Measurements from ENCODE around the gene ZNF185. TPM values are rescaled to one million over a fixed set of nuclear protein-coding genes. Genes with fewer than 3 reads are reported as not detected.

ZNF185 gene
- total and polyA plus RNA-seq, 9 of the 15 experiments (the other 6 are each of a cell fraction or from before 2014, with no cell fraction given), result 0.08 to 1.1 (median 0.22) TPM

DNA sequence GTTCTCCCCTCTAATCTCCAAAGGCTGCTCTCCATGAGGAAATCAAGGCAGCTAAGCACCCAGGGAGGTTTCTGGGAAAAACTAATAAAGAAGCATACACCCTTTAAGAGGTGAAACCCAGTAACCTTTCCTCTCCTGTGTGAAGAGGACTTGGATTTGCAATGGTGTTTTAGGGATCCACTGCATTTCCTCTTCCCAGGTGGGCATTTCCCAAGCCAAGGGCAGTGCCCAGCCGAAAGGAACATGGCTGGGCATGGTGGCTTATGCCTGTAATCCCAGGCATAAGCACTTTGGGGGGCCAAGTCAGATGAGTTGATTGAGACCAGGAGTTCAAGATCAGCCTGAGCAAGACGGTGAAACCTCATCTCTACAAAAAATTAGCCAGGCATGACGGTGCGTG, 5.4 kb upstream of the ZNF185 start:
- Histone ChIP-seq H4K20me1 (replicated peaks; ENCODE audit: control insufficient read depth, insufficient read depth, low read length) (no peaks in the 10 kb centered on the region), H3K4me2 (ENCODE audit: insufficient read depth, low read length) (no peak overlapping the region), H3K36me3 (ENCODE audit: control insufficient read depth, insufficient read depth, low read length) (no peaks in the 10 kb centered on the region), H3K9me1 (ENCODE audit: control insufficient read depth, insufficient read depth, low read length) (no peaks in the 10 kb centered on the region), H3K4me1 (replicated peaks in 1 of 2; ENCODE audit: control insufficient read depth in 2 of 2, insufficient read depth in 2 of 2, low read length in 2 of 2) (peaks cover 0 to 8% of the 10 kb centered on the region in 2 experiments; a peak in 2 of 5 replicates), H3K27ac (ENCODE audit: extremely low read depth, low read depth, low read length) (no peak overlapping the region), H3K27me3 (ENCODE audit: control insufficient read depth in 2 of 2, insufficient read depth in 2 of 2, low read length in 2 of 2) (peaks cover 24 to 73% of the 10 kb centered on the region in 2 experiments; a peak in 4 of 5 replicates), H3K9me3 (replicated peaks; ENCODE audit: control insufficient read depth, insufficient read depth, low read depth, low read length) (no peaks in the 10 kb centered on the region), H3K79me2 (ENCODE audit: control insufficient read depth, insufficient read depth, low read length) (no peaks in the 10 kb centered on the region), H3K9ac (ENCODE audit: insufficient read depth in 1 of 2, low read depth in 2 of 2, low read length in 2 of 2) (no peak overlapping the region), H3K4me3 (no peak overlapping the region), H2AFZ (ENCODE audit: low read depth, low read length) (no peak overlapping the region)
- TF ChIP-seq ZNF253 (CRISPR knock-in tag; conservative IDR thresholded peaks at IDR 0.05) (no peak), DNMT1 (IDR thresholded peaks at IDR 0.05) (no peak), TBL1XR1 (IDR thresholded peaks at IDR 0.05; ENCODE audit: low read length in 2 of 2) (no peak), GATAD2A (IDR thresholded peaks at IDR 0.05) (no peak), DACH1 (IDR thresholded peaks at IDR 0.05; ENCODE audit: partially characterized antibody) (no peak), ZBTB12 (CRISPR knock-in tag; IDR thresholded peaks at IDR 0.05) (no peak), POLR3G (IDR thresholded peaks at IDR 0.05; ENCODE audit: extremely low read depth, insufficient read length, insufficient replicate concordance) (no peak), NUFIP1 (IDR thresholded peaks at IDR 0.05; ENCODE audit: partially characterized antibody) (no peak), FOSL1 (tag; conservative IDR thresholded peaks at IDR 0.05) (no peak), FOXP1 (CRISPR knock-in tag; IDR thresholded peaks at IDR 0.05) (no peak), NRF1 (conservative IDR thresholded peaks at IDR 0.05 in 1 of 2, IDR thresholded peaks at IDR 0.05 in 1 of 2) (no peak)
- TF ChIP-seq, protein P1, sequence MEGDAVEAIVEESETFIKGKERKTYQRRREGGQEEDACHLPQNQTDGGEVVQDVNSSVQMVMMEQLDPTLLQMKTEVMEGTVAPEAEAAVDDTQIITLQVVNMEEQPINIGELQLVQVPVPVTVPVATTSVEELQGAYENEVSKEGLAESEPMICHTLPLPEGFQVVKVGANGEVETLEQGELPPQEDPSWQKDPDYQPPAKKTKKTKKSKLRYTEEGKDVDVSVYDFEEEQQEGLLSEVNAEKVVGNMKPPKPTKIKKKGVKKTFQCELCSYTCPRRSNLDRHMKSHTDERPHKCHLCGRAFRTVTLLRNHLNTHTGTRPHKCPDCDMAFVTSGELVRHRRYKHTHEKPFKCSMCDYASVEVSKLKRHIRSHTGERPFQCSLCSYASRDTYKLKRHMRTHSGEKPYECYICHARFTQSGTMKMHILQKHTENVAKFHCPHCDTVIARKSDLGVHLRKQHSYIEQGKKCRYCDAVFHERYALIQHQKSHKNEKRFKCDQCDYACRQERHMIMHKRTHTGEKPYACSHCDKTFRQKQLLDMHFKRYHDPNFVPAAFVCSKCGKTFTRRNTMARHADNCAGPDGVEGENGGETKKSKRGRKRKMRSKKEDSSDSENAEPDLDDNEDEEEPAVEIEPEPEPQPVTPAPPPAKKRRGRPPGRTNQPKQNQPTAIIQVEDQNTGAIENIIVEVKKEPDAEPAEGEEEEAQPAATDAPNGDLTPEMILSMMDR (IDR thresholded peaks at IDR 0.05 in 2 of 3, conservative IDR thresholded peaks at IDR 0.05 in 1 of 3; ENCODE audit: insufficient read depth in 2 of 3, low read depth in 1 of 3, low read length in 3 of 3), result no peak
- intact Hi-C loops (cut with micrococcal nuclease) (no loop called here), in situ Hi-C loops (cut with MboI) (no loop called here)
- no peak for DNase-seq (ENCODE audit: extremely low read depth in 1 of 4, low spot score in 3 of 4)
- BruUV-seq (replicated peaks), result no TSS peak
- CTCF ChIA-PET (ENCODE audit: low intra/inter-chr PET ratio), result no interaction called here
- FAIRE-seq, result no peak
- WGBS (ENCODE audit: insufficient coverage, low coverage, missing lambda C conversion rate), result 0% methylated on average over 2 of the region's 4 CpGs
- POLR2A ChIA-PET, result interaction anchor here (0.6 to 1.2 kb wide), 2 partner anchors 21 to 81 kb away, joined by 3 to 4 read pairs; no protein-coding TSS in a partner anchor
- no peak for ATAC-seq
